HepG2 (cell line): ENCODE results near the gene GADD45GIP1. TPM values are rescaled to one million over a fixed set of nuclear protein-coding genes. Genes with fewer than 3 reads are reported as not detected.

Source experiments
- ATAC-seq: fragments of 200-7000 bp; cut with Tn5 transposase; 3 replicates; pipeline ENCODE4 v1.9.1; 2020; ENCODE audit warnings: mild to moderate bottlenecking, moderate library complexity
- BruUV-seq: library from RNA; stranded (reverse); fragments of 400-500 nt; replicated peaks from 2 replicates; lab custom pipeline; 2021; lab: Mats Ljungman, UMichigan
- CTCF ChIA-PET: fragments of 300-600 bp; formaldehyde crosslinking; extraction: SDS; loops from one replicate; lab custom pipeline; 2021; ENCODE audit warnings: low total read pairs, inconsistent platforms, low intra/inter-chr PET ratio; lab: Yijun Ruan, JAX
- POLR2A ChIA-PET: fragments of 350-600 bp; sonication (Branson Sonifier 250); formaldehyde crosslinking; loops from one replicate; lab custom pipeline; 2020; ENCODE audit warnings: antibody characterized with exemption, inconsistent platforms; lab: Yijun Ruan, JAX
- DNase-seq: peaks from one replicate; pipeline ENCODE4 v3.0.0-alpha.2; 2015; ENCODE audit warnings: low spot score
- FAIRE-seq: peaks from 3 replicates; lab custom pipeline; 2011; peaks lifted over from hg19 to GRCh38; lab: Jason Lieb, UNC
- H2AFZ ChIP-seq: one replicate; pipeline ENCODE4 v1.6.1; 2011; ENCODE audit warnings: low read length, inconsistent platforms
- H3K27ac ChIP-seq: fragments of 300-600 bp; 3 replicates; pipeline ENCODE4 v1.8.0; 2011; ENCODE audit warnings: mixed run types, mild to moderate bottlenecking, mixed read lengths, low read length, inconsistent platforms; ENCODE audit not compliant: insufficient read depth; ENCODE audit errors: extremely low read length
- H3K27me3 ChIP-seq, 2 experiments: fragments of 200-600 bp in 1 of 2; 2 replicates in 1 of 2; 3 replicates in 1 of 2; pipeline versions ENCODE4 v1.6.0 to v1.8.0; 2011; ENCODE audit warnings: low read length in 2 of 2, mild to moderate bottlenecking in 2 of 2, moderate library complexity in 2 of 2, inconsistent platforms in 1 of 2; ENCODE audit not compliant: insufficient read depth in 2 of 2, control insufficient read depth in 1 of 2
- H3K36me3 ChIP-seq, 2 experiments: fragments of 200-600 bp in 1 of 2; replicated peaks in 1 of 2; 2 replicates in 1 of 2; 3 replicates in 1 of 2; pipeline versions ENCODE4 v1.5.1 to v1.8.0; 2011; ENCODE audit warnings: low read length in 2 of 2, inconsistent platforms in 1 of 2; ENCODE audit not compliant: insufficient read depth in 2 of 2, control insufficient read depth in 1 of 2
- H3K4me1 ChIP-seq: 2 replicates; pipeline ENCODE4 v1.5.1; 2012; ENCODE audit warnings: low read length, inconsistent platforms; ENCODE audit not compliant: insufficient read depth
- H3K4me2 ChIP-seq: 2 replicates; pipeline ENCODE4 v1.6.0; 2011; ENCODE audit warnings: low read depth, low read length, inconsistent platforms
- H3K4me3 ChIP-seq, 3 experiments: fragments of 200-600 bp in 1 of 3; sonication (generic), shearing (Covaris generic) in 1 of 3; replicated peaks in 1 of 3; 2 replicates each; pipeline ENCODE4 v1.5.1; 2011 to 2016; ENCODE audit warnings: low read length in 3 of 3, inconsistent platforms in 2 of 3, low read depth in 2 of 3, mild to moderate bottlenecking in 2 of 3, control low read depth in 1 of 3, mixed read lengths in 1 of 3; ENCODE audit not compliant: insufficient read depth in 1 of 3
- H3K79me2 ChIP-seq: one replicate; pipeline ENCODE4 v1.6.1; 2011; ENCODE audit warnings: low read length, inconsistent platforms; ENCODE audit not compliant: insufficient read depth
- H3K9ac ChIP-seq: 2 replicates; pipeline ENCODE4 v1.6.0; 2011; ENCODE audit warnings: mild to moderate bottlenecking, low read depth, low read length, inconsistent platforms; ENCODE audit not compliant: insufficient read depth
- H3K9me3 ChIP-seq: 2 replicates; pipeline ENCODE4 v1.5.1; 2012; ENCODE audit warnings: mild to moderate bottlenecking, low read length
- H4K20me1 ChIP-seq: 2 replicates; pipeline ENCODE4 v1.6.0; 2011; ENCODE audit warnings: inconsistent platforms, mild to moderate bottlenecking, low read length, moderate library complexity; ENCODE audit not compliant: insufficient read depth
- PLRG1 ChIP-seq: fragments of 450-650 bp; conservative IDR thresholded peaks from 2 replicates; pipeline ENCODE4 v1.6.1; 2016
- RBFOX2 ChIP-seq: fragments of 200-400 bp; formaldehyde crosslinking; IDR thresholded peaks from 2 replicates; pipeline ENCODE4 v1.6.1; 2017; ENCODE audit warnings: low read depth, mild to moderate bottlenecking, low read length
- SAP130 ChIP-seq: IDR thresholded peaks from 2 replicates; pipeline ENCODE4 v1.6.1; 2016; ENCODE audit warnings: low read depth
- ZBTB26 ChIP-seq: IDR thresholded peaks from 2 replicates; pipeline ENCODE4 v1.6.1; 2016; ENCODE audit warnings: missing compliant biosample characterization, missing genetic modification reagents, borderline replicate concordance
- ZNF276 ChIP-seq: sonication (generic); formaldehyde crosslinking; IDR thresholded peaks from 2 replicates; pipeline ENCODE4 v1.4.0; 2020; ENCODE audit warnings: mild to moderate bottlenecking, low read depth, missing genetic modification reagents
- ZNF576 ChIP-seq: sonication (generic); formaldehyde crosslinking; IDR thresholded peaks from 2 replicates; pipeline ENCODE4 v1.4.0; 2020; ENCODE audit warnings: mild to moderate bottlenecking, missing genetic modification reagents
- ZNF883 ChIP-seq: sonication (generic); formaldehyde crosslinking; IDR thresholded peaks from 2 replicates; pipeline ENCODE4 v1.5.1; 2020; ENCODE audit warnings: mild to moderate bottlenecking, missing genetic modification reagents; ENCODE audit errors: not compliant biosample characterization
- WGBS: methylation state at CpG from one replicate; pipeline ENCODE4 v1.1.6; 2017; ENCODE audit warnings: low lambda C conversion rate; 5-methylcytosine and 5-hydroxymethylcytosine counted together
- in situ Hi-C: cut with HindIII; loops from 2 replicates; pipeline ENCODE4 v1.10.0; 2017; ENCODE audit warnings: low pct_unique_long_range_greater_than_20kb; ENCODE audit not compliant: extremely low pct_ligation_motif_present
- intact Hi-C: fragments of 100-400 bp; cut with micrococcal nuclease; formaldehyde crosslinking; loops from one replicate; pipeline ENCODE4 v1.10.0; 2022; ENCODE audit not compliant: unreplicated experiment
- polyA plus RNA-seq, 8 experiments: library from polyadenylated mRNA; depleted of rRNA in 3 of 8; stranded (reverse) in 7 of 8; unstranded in 1 of 8; fragments of >200 nt; fragmentation: Illumina TruSeq in 4 of 8; extraction: Trizol in 4 of 8; gene quantifications; 2 replicates each; pipeline versions ENCODE4 v1.2.1 to v1.2.3, GENCODE V29; 2011 to 2016; ENCODE audit warnings: low read depth in 4 of 8, missing spikeins in 1 of 8, mixed read lengths in 1 of 8; ENCODE audit not compliant: insufficient read depth in 1 of 8
- total RNA-seq, 5 experiments: library from RNA; depleted of rRNA; stranded (reverse); fragments of >200 nt; fragmentation: Illumina TruSeq; extraction: Trizol; gene quantifications; 2 replicates each; pipeline ENCODE4 v1.2.3, GENCODE V29; 2016; ENCODE audit warnings: low read depth in 1 of 5

The GADD45GIP1 gene
- total and polyA plus RNA-seq, 2 of the 13 experiments (the other 11 are each of a cell fraction or from before 2014, with no cell fraction given): 24.6 to 30.7 TPM

GRCh38 chr19:12982648-12983047, 25.6 kb upstream of the GADD45GIP1 start (continued):
- TF ChIP-seq SAP130 (CRISPR knock-in tag) (no peak), ZBTB26 (CRISPR knock-in tag) (no peak), ZNF276 (CRISPR knock-in tag) (no peak), RBFOX2 (no peak)

- H2AFZ ChIP-seq: no peak overlapping the region
- TF ChIP-seq ZNF883 (CRISPR knock-in tag) (no peak), ZNF576 (CRISPR knock-in tag) (no peak), PLRG1 (no peak)
- no TSS peak for BruUV-seq
- FAIRE-seq (no peak), DNase-seq (no peak), ATAC-seq (no peak)
- no peaks in the 10 kb centered on the region for H3K36me3 ChIP-seq
- intact Hi-C loops (no loop called here), in situ Hi-C loops (loop anchor here (5.0 to 10.0 kb wide), 2 partner anchors 112 to 285 kb away; no protein-coding TSS in a partner anchor)
- H3K4me3 ChIP-seq: no peak overlapping the region
- H3K9ac ChIP-seq: no peak overlapping the region
- H3K4me1 ChIP-seq: peaks cover 35% of the 10 kb centered on the region
- peaks cover 0 to 5% of the 10 kb centered on the region in 2 experiments; a peak in 1 of 5 replicates for H3K27me3 ChIP-seq
- POLR2A ChIA-PET: interaction anchor here (1.3 kb wide), 1 partner anchor 81 kb away, joined by 3 read pairs; no protein-coding TSS in a partner anchor
- WGBS: 71% methylated on average over 3 of the region's 3 CpGs
- no peaks in the 10 kb centered on the region for H3K79me2 ChIP-seq
- H3K27ac ChIP-seq: no peak overlapping the region
- no peaks in the 10 kb centered on the region for H4K20me1 ChIP-seq
- H3K9me3 ChIP-seq: no peaks in the 10 kb centered on the region
- H3K4me2 ChIP-seq: no peak overlapping the region
- CTCF ChIA-PET: no interaction called here
Observed at GRCh38 chr19:12979974-12980373, 23.0 kb upstream of the GADD45GIP1 start.
